H9 (cell line): ENCODE measurements around the gene ZNF44. TPM values are rescaled to one million over a fixed set of nuclear protein-coding genes. Genes with fewer than 3 reads are reported as not detected.

Experiments
- DNase-seq: peaks from one replicate; pipeline ENCODE4 v3.0.0-alpha.2; 2017
- H2AFZ ChIP-seq: one replicate; pipeline ENCODE4 v1.6.1; 2013; ENCODE audit warnings: mild to moderate bottlenecking, low read length, control low read depth, moderate library complexity
- H2AK5ac ChIP-seq: 2 replicates; pipeline ENCODE4 v1.6.1; 2013; ENCODE audit warnings: low read length, control low read depth, mixed read lengths; ENCODE audit not compliant: insufficient read length
- H2BK120ac ChIP-seq: one replicate; pipeline ENCODE4 v1.6.1; 2013; ENCODE audit warnings: low read depth, mild to moderate bottlenecking, low read length, control low read depth, inconsistent platforms; ENCODE audit not compliant: poor library complexity, severe bottlenecking
- H2BK12ac ChIP-seq: 2 replicates; pipeline ENCODE4 v1.6.1; 2013; ENCODE audit warnings: low read length, control low read depth, mixed read lengths, low read depth; ENCODE audit not compliant: insufficient read length
- H2BK15ac ChIP-seq: 2 replicates; pipeline ENCODE4 v1.6.1; 2013; ENCODE audit warnings: low read depth, low read length, control low read depth
- H2BK20ac ChIP-seq: one replicate; pipeline ENCODE4 v1.6.1; 2013; ENCODE audit warnings: low read depth, mild to moderate bottlenecking, low read length, control low read depth, inconsistent platforms; ENCODE audit not compliant: poor library complexity, severe bottlenecking
- H2BK5ac ChIP-seq: 2 replicates; pipeline ENCODE4 v1.6.1; 2013; ENCODE audit warnings: low read length, control low read depth, mixed read lengths; ENCODE audit not compliant: insufficient read length
- H3K14ac ChIP-seq: 2 replicates; pipeline ENCODE4 v1.6.1; 2013; ENCODE audit warnings: low read length, control low read depth; ENCODE audit not compliant: insufficient read depth
- H3K18ac ChIP-seq: 2 replicates; pipeline ENCODE4 v1.6.1; 2013; ENCODE audit warnings: low read depth, mild to moderate bottlenecking, mixed read lengths, low read length, control low read depth; ENCODE audit not compliant: insufficient read length
- H3K23ac ChIP-seq: 2 replicates; pipeline ENCODE4 v1.6.1; 2013; ENCODE audit warnings: low read length, control low read depth, mixed read lengths, low read depth; ENCODE audit not compliant: insufficient read length
- H3K23me2 ChIP-seq: 2 replicates; pipeline ENCODE4 v1.6.1; 2013; ENCODE audit warnings: low read depth, mild to moderate bottlenecking, mixed read lengths, low read length, control low read depth; ENCODE audit not compliant: insufficient read length, poor library complexity, severe bottlenecking
- H3K27ac ChIP-seq: 2 replicates; pipeline ENCODE4 v1.5.1; 2013; ENCODE audit warnings: low read length, control low read depth, mixed read lengths, low read depth; ENCODE audit not compliant: insufficient read length
- H3K27me3 ChIP-seq: 2 replicates; pipeline ENCODE4 v1.6.1; 2013; ENCODE audit warnings: low read length, control low read depth, inconsistent platforms; ENCODE audit not compliant: insufficient read depth
- H3K4ac ChIP-seq: 2 replicates; pipeline ENCODE4 v1.6.1; 2013; ENCODE audit warnings: low read depth, mild to moderate bottlenecking, control low read depth, inconsistent platforms, low read length, moderate library complexity
- H3K4me1 ChIP-seq: 2 replicates; pipeline ENCODE4 v1.6.1; 2013; ENCODE audit warnings: low read length, control low read depth, inconsistent platforms; ENCODE audit not compliant: insufficient read depth
- H3K4me2 ChIP-seq: 2 replicates; pipeline ENCODE4 v1.6.1; 2013; ENCODE audit warnings: low read length, control low read depth, mixed read lengths; ENCODE audit not compliant: insufficient read length, insufficient read depth
- H3K56ac ChIP-seq: 2 replicates; pipeline ENCODE4 v1.6.1; 2013; ENCODE audit warnings: low read depth, mild to moderate bottlenecking, mixed read lengths, low read length, control low read depth; ENCODE audit not compliant: insufficient read length
- H3K79me1 ChIP-seq: 2 replicates; pipeline ENCODE4 v1.6.1; 2013; ENCODE audit warnings: low read depth, mild to moderate bottlenecking, moderate library complexity, low read length, control low read depth, inconsistent platforms; ENCODE audit not compliant: insufficient read depth, poor library complexity, severe bottlenecking
- H3K79me2 ChIP-seq: 2 replicates; pipeline ENCODE4 v1.6.1; 2013; ENCODE audit warnings: low read length, control low read depth, inconsistent platforms; ENCODE audit not compliant: insufficient read depth
- H3K9ac ChIP-seq: 2 replicates; pipeline ENCODE4 v1.6.1; 2013; ENCODE audit warnings: low read length, control low read depth, mixed read lengths; ENCODE audit not compliant: insufficient read length; ENCODE audit errors: extremely low read depth
- H3K9me3 ChIP-seq: one replicate; pipeline ENCODE4 v1.6.1; 2013; ENCODE audit warnings: low read depth, low read length, inconsistent platforms; ENCODE audit not compliant: control insufficient read depth
- H3T11ph ChIP-seq: one replicate; pipeline ENCODE4 v1.6.1; 2013; ENCODE audit warnings: mild to moderate bottlenecking, low read length, control low read depth, inconsistent platforms
- H4K20me1 ChIP-seq: one replicate; pipeline ENCODE4 v1.6.1; 2013; ENCODE audit not compliant: control insufficient read depth, insufficient read length, insufficient read depth
- H4K5ac ChIP-seq: 2 replicates; pipeline ENCODE4 v1.6.1; 2013; ENCODE audit warnings: low read depth, mild to moderate bottlenecking, mixed read lengths, low read length, control low read depth; ENCODE audit not compliant: insufficient read length
- H4K8ac ChIP-seq: replicated peaks from 2 replicates; pipeline ENCODE4 v1.6.1; 2013; ENCODE audit warnings: low read length, control low read depth, mixed read lengths, low read depth; ENCODE audit not compliant: insufficient read length
- H4K91ac ChIP-seq: 2 replicates; pipeline ENCODE4 v1.6.1; 2013; ENCODE audit warnings: low read depth, mild to moderate bottlenecking, moderate library complexity, mixed read lengths, low read length, control low read depth; ENCODE audit not compliant: insufficient read length
- H3K27ac Mint-ChIP-seq, 3 experiments: 2 replicates in 2 of 3; 3 replicates in 1 of 3; pipeline ENCODE4 v1.8.0; 2020 to 2021; ENCODE audit warnings: mixed read lengths in 3 of 3, mild to moderate bottlenecking in 1 of 3, moderate library complexity in 1 of 3
- H3K27me3 Mint-ChIP-seq: 2 replicates; pipeline ENCODE4 v1.8.0; 2021; ENCODE audit warnings: low read depth, mild to moderate bottlenecking, moderate library complexity, mixed read lengths
- H3K36me3 Mint-ChIP-seq, 3 experiments: 2 replicates in 2 of 3; 3 replicates in 1 of 3; pipeline ENCODE4 v1.8.0; 2020 to 2021; ENCODE audit warnings: low read depth in 3 of 3, mixed read lengths in 3 of 3; ENCODE audit not compliant: insufficient read depth in 1 of 3
- H3K4me1 Mint-ChIP-seq, 2 experiments: 2 replicates each; pipeline ENCODE4 v1.8.0; 2020; ENCODE audit warnings: mixed read lengths in 2 of 2
- H3K4me3 Mint-ChIP-seq, 2 experiments: 2 replicates in 1 of 2; 3 replicates in 1 of 2; pipeline ENCODE4 v1.8.0; 2020 to 2021; ENCODE audit warnings: mild to moderate bottlenecking in 2 of 2, mixed read lengths in 2 of 2, moderate library complexity in 1 of 2
- H3K9me3 Mint-ChIP-seq, 2 experiments: 2 replicates in 1 of 2; 3 replicates in 1 of 2; pipeline ENCODE4 v1.8.0; 2020; ENCODE audit warnings: mild to moderate bottlenecking in 2 of 2, mixed read lengths in 2 of 2, moderate library complexity in 1 of 2
- WGBS: extraction: QIAGEN DNeasy Blood & Tissue Kit; methylation state at CpG from one replicate; pipeline ENCODE4 v1.1.7; 2013; ENCODE audit warnings: missing lambda C conversion rate, low lambda C conversion rate, mixed read lengths; ENCODE audit not compliant: insufficient read length; ENCODE audit errors: extremely low coverage; 5-methylcytosine and 5-hydroxymethylcytosine counted together
- total RNA-seq: library from RNA; stranded (reverse); gene quantifications from 2 replicates; pipeline ENCODE4 v1.2.1, GENCODE V29; 2021
- TF ChIP-seq, protein P1 (sequence below): fragments of 200-600 bp; sonication (generic); conservative IDR thresholded peaks from 3 replicates; pipeline ENCODE4 v1.8.0; 2021; ENCODE audit warnings: antibody characterized with exemption, mild to moderate bottlenecking

Gene ZNF44
- total RNA-seq, 1 experiment from 2014 or later: 6.9 TPM

DNA sequence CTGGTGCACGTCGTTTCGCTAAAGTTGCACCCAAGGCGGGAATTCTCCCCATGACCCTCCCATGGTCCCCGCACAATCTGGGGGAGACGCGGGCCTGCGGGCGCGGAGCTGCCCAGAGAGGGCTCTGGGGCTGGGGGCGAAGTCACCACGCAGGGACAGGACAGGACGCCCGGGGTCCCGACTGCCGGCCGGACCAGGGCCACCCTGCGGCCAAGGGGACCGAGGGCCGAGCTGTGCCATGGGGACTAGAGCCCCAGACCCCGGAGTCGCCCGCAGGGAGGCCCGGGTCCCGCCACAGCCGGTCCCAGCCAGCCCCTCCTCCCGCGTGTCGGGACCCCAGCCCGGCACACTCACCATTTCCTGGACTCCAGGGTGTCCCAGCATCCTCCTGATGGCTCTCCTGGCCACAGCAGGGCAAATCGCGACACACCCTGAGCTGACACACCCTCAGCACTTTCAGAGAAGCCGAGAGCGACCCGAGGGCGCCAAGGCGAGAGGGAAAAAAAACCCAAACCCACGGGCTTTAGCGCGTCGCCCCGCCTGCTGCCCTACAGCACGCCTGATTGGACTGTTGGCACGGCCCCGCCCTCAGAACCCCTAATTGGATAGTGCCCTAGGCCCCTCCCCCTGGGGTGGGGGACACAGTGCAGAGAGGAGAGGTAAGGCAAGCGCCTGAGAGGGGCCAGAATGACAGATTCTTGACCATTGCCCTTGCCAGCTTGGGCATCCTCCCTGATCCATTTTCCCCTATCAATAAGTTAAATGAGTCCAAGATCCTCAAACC, 28.6 kb downstream of the ZNF44 start:
- no peaks in the 10 kb centered on the region for H3K4me1 ChIP-seq
- H3K4me3 Mint-ChIP-seq: no peak overlapping the region; a peak in 1 of 5 replicates
- H3K56ac ChIP-seq: no peak overlapping the region
- peaks cover 1% of the 10 kb centered on the region; the same call in 1 of the 2 replicates for H3K27me3 Mint-ChIP-seq
- H2BK5ac ChIP-seq: no peak overlapping the region
- H2BK12ac ChIP-seq: no peak overlapping the region
- peaks cover 19 to 24% (median 21%) of the 10 kb centered on the region in 3 experiments for H3K36me3 Mint-ChIP-seq
- H3K79me1 ChIP-seq: no peaks in the 10 kb centered on the region
- no CpG with 5 or more reads among the region's 46 CpGs for whole genome bisulfite sequencing
- no peak overlapping the region for H3K23ac ChIP-seq
- H3K9me3 ChIP-seq: peaks cover 36% of the 10 kb centered on the region
- no peak overlapping the region for H3T11ph ChIP-seq
- H3K4ac ChIP-seq: no peak overlapping the region
- no peak overlapping the region for H4K8ac ChIP-seq
- no peak overlapping the region for H3K14ac ChIP-seq
- no peak overlapping the region for H4K91ac ChIP-seq
- H2BK15ac ChIP-seq: no peak overlapping the region
- H3K23me2 ChIP-seq: no peaks in the 10 kb centered on the region
- no peaks in the 10 kb centered on the region for H3K79me2 ChIP-seq
- DNase-seq: no peak
- H3K27ac ChIP-seq: no peak overlapping the region
- TF ChIP-seq, protein P1, sequence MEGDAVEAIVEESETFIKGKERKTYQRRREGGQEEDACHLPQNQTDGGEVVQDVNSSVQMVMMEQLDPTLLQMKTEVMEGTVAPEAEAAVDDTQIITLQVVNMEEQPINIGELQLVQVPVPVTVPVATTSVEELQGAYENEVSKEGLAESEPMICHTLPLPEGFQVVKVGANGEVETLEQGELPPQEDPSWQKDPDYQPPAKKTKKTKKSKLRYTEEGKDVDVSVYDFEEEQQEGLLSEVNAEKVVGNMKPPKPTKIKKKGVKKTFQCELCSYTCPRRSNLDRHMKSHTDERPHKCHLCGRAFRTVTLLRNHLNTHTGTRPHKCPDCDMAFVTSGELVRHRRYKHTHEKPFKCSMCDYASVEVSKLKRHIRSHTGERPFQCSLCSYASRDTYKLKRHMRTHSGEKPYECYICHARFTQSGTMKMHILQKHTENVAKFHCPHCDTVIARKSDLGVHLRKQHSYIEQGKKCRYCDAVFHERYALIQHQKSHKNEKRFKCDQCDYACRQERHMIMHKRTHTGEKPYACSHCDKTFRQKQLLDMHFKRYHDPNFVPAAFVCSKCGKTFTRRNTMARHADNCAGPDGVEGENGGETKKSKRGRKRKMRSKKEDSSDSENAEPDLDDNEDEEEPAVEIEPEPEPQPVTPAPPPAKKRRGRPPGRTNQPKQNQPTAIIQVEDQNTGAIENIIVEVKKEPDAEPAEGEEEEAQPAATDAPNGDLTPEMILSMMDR: no peak
- H3K9ac ChIP-seq: no peak overlapping the region
- H2BK20ac ChIP-seq: no peak overlapping the region
- H2AK5ac ChIP-seq: no peak overlapping the region
- H2AFZ ChIP-seq: no peak overlapping the region
- H3K27ac Mint-ChIP-seq: no peak overlapping the region
- H3K4me1 Mint-ChIP-seq: no peaks in the 10 kb centered on the region
- no peak overlapping the region for H3K4me2 ChIP-seq
- H4K20me1 ChIP-seq: no peaks in the 10 kb centered on the region
- H3K9me3 Mint-ChIP-seq: peaks cover 68 to 75% of the 10 kb centered on the region in 2 experiments
- H2BK120ac ChIP-seq: no peak overlapping the region
- no peak overlapping the region for H4K5ac ChIP-seq
- no peaks in the 10 kb centered on the region for H3K27me3 ChIP-seq
- H3K18ac ChIP-seq: no peak overlapping the region
